Astrocyte of the spinal cord (primary cell): Measurements from ENCODE around the gene IL5RA.

Experiments used
- DNase-seq: peaks from one replicate; pipeline ENCODE4 v3.0.0; 2011; ENCODE audit warnings: low read depth, low spot score
- H3K4me3 ChIP-seq: 2 replicates; pipeline ENCODE4 v1.5.1; 2011; ENCODE audit warnings: low read depth, mild to moderate bottlenecking, low read length, moderate library complexity
- in situ Hi-C: cut with HindIII; loops from 2 replicates; pipeline ENCODE4 v1.10.0; 2017; ENCODE audit warnings: low sequenced_read_pairs
- TF ChIP-seq, protein P1 (sequence below): IDR thresholded peaks from 2 replicates; pipeline ENCODE4 v1.5.1; 2012; ENCODE audit warnings: low read depth, mild to moderate bottlenecking, low read length, inconsistent platforms

Gene IL5RA

DNA sequence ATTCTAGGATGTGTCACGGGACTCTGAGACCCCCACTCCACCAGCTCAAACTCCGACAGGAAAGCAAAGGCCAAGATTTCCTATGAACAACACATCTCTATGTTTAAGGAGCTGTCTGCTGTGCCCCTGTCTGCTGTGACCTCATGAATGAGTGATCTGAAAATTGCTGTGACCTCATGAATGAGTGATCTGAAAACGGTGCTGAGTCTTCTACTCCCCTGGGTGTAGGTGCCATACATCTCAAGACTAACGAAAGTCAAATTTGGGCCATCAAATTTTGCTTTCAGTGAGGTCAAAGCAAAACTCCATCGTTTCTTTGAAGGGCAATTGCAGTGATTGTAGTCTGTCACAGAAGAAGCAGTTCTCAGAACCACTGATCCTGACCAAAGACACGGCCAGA, 24.4 kb downstream of the IL5RA start:
- DNase-seq: no peak
- H3K4me3 ChIP-seq: no peak overlapping the region
- in situ Hi-C loops: no loop called here
- TF ChIP-seq, protein P1, sequence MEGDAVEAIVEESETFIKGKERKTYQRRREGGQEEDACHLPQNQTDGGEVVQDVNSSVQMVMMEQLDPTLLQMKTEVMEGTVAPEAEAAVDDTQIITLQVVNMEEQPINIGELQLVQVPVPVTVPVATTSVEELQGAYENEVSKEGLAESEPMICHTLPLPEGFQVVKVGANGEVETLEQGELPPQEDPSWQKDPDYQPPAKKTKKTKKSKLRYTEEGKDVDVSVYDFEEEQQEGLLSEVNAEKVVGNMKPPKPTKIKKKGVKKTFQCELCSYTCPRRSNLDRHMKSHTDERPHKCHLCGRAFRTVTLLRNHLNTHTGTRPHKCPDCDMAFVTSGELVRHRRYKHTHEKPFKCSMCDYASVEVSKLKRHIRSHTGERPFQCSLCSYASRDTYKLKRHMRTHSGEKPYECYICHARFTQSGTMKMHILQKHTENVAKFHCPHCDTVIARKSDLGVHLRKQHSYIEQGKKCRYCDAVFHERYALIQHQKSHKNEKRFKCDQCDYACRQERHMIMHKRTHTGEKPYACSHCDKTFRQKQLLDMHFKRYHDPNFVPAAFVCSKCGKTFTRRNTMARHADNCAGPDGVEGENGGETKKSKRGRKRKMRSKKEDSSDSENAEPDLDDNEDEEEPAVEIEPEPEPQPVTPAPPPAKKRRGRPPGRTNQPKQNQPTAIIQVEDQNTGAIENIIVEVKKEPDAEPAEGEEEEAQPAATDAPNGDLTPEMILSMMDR: no peak

GRCh38 chr3:3084890-3085289, 25.3 kb downstream of the IL5RA start:
- no peak for DNase-seq
- TF ChIP-seq, protein P1: no peak
- in situ Hi-C loops: no loop called here
- H3K4me3 ChIP-seq: no peak overlapping the region

- TF ChIP-seq, protein P1: no peak
- H3K4me3 ChIP-seq: no peak overlapping the region
- in situ Hi-C loops: no loop called here
- no peak for DNase-seq
Measured at GRCh38 chr3:3082234-3082924, 27.8 kb downstream of the IL5RA start.

DNA sequence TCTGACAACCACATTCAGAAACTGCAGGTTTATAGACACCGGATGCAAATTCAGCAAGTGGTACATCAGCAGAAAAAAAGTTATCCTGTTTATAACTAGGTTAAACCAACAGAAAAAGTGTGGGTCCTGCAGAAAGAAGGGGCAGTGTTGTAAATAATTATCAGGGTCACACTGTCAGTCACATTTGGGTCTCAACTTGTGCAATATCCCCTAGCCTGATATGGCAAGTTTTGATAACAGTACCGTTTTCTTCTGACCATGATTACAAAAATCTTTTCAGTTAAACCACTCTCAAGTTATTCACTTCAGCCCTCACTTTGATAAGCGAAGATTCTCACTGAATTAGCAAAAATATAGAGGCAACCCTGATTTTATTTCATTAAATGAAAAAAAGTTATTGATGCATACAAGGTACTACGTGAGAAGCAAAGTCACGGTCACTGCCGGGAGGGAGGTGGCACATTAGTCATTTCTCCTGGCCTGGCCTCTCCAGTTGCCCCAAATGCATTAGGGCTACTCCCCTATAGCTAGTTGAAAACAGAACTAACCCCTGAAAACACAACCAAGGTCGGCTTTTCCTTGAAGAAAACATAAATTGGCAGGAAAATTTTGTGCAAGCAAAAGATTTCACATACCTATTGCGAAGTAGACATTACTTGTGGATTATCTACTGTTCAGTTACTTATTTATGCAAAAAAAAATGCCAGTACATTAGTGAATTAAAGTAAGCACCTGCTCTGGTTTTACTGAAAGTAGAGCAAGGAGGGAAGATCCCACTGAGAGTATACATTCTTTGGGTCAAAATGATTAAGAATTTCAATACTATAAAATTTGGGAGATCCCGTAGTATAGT, 28.6 kb downstream of the IL5RA start:
- TF ChIP-seq, protein P1: no peak
- H3K4me3 ChIP-seq: no peak overlapping the region
- in situ Hi-C loops: no loop called here
- DNase-seq: no peak

GRCh38 chr3:3080309-3080708, 29.9 kb downstream of the IL5RA start:
- TF ChIP-seq, protein P1: no peak
- in situ Hi-C loops: no loop called here
- H3K4me3 ChIP-seq: no peak overlapping the region
- DNase-seq: no peak

- TF ChIP-seq, protein P1: no peak
- in situ Hi-C loops: no loop called here
- no peak overlapping the region for H3K4me3 ChIP-seq
- no peak for DNase-seq
Measured at GRCh38 chr3:3074551-3075257, 35.5 kb downstream of the IL5RA start.
